HCT116 (cell line): Measurements from ENCODE around the gene MAP7D1. TPM values are rescaled to one million over a fixed set of nuclear protein-coding genes. Genes with fewer than 3 reads are reported as not detected.

Experiments used
- ATAC-seq: fragments of 200-7000 bp; cut with Tn5 transposase; 2 replicates; pipeline ENCODE4 v1.9.1; 2020; ENCODE audit warnings: mild to moderate bottlenecking, moderate library complexity
- BruUV-seq: library from RNA; stranded (reverse); fragments of 400-500 nt; replicated peaks from 2 replicates; lab custom pipeline; 2021; lab: Mats Ljungman, UMichigan
- CTCF ChIA-PET: fragments of 300-600 bp; sonication (Branson Sonifier 250); formaldehyde crosslinking; loops from one replicate; lab custom pipeline; 2021; ENCODE audit warnings: antibody characterized with exemption; lab: Charles Lee
- POLR2A ChIA-PET: fragments of 300-600, 350-600 bp; sonication (Branson Sonifier 250); formaldehyde crosslinking; loops from one replicate; lab custom pipeline; 2021; ENCODE audit warnings: antibody characterized with exemption; lab: Charles Lee
- RAD21 ChIA-PET, 2 experiments: fragments of 300-600 bp; sonication (Branson Sonifier 250); formaldehyde crosslinking; loops; one replicate each; lab custom pipeline; 2023; ENCODE audit warnings: low total read pairs in 2 of 2; ENCODE audit not compliant: uncharacterized antibody in 2 of 2, unreplicated experiment in 2 of 2, low non-redundant PET in 1 of 2; lab: Charles Lee
- DNase-seq: peaks from one replicate; pipeline ENCODE4 v3.0.0-alpha.2; 2010; ENCODE audit warnings: low read depth, low spot score
- H2AFZ ChIP-seq: fragments of 200-600 bp; shearing (Covaris generic), sonication (generic); 2 replicates; pipeline ENCODE4 v1.6.1; 2017; ENCODE audit warnings: low read depth, mixed run types, mixed read lengths, antibody characterized with exemption, low read length; ENCODE audit not compliant: poor library complexity, severe bottlenecking
- H3K27ac ChIP-seq: 2 replicates; pipeline ENCODE4 v1.5.1; 2012; ENCODE audit warnings: low read depth, low read length
- H3K27me3 ChIP-seq: fragments of 200-600 bp; sonication (generic); 2 replicates; pipeline ENCODE4 v1.6.1; 2016; ENCODE audit warnings: mixed run types, low read length, mixed read lengths; ENCODE audit not compliant: insufficient read depth
- H3K36me3 ChIP-seq, 2 experiments: fragments of 200-500 bp in 1 of 2; fragments of 200-600 bp in 1 of 2; sonication (Bioruptor generic) in 1 of 2; sonication (generic) in 1 of 2; 2 replicates each; pipeline versions ENCODE4 v1.5.1 to v1.6.1; 2014 to 2016; ENCODE audit warnings: low read length in 2 of 2, inconsistent platforms in 1 of 2, mixed read lengths in 1 of 2, mixed run types in 1 of 2; ENCODE audit not compliant: insufficient read depth in 2 of 2, control insufficient read depth in 1 of 2
- H3K4me1 ChIP-seq, 2 experiments: fragments of 200-600 bp in 1 of 2; sonication (generic) in 1 of 2; 2 replicates each; pipeline versions ENCODE4 v1.5.1 to v1.6.1; 2012 to 2017; ENCODE audit warnings: low read length in 2 of 2, inconsistent platforms in 1 of 2, mild to moderate bottlenecking in 1 of 2, mixed read lengths in 1 of 2, mixed run types in 1 of 2, moderate library complexity in 1 of 2; ENCODE audit not compliant: insufficient read depth in 2 of 2, control insufficient read depth in 1 of 2
- H3K4me2 ChIP-seq: fragments of 200-600 bp; sonication (generic); 2 replicates; pipeline ENCODE4 v1.6.1; 2017; ENCODE audit warnings: mixed run types, low read length, mixed read lengths
- H3K4me3 ChIP-seq, 2 experiments: fragments of 200-600 bp in 1 of 2; sonication (generic) in 1 of 2; replicated peaks in 1 of 2; 2 replicates each; pipeline ENCODE4 v1.5.1; 2011 to 2016; ENCODE audit warnings: low read length in 2 of 2, control low read depth in 1 of 2, low read depth in 1 of 2, mild to moderate bottlenecking in 1 of 2, mixed read lengths in 1 of 2, mixed run types in 1 of 2
- H3K79me2 ChIP-seq: fragments of 200-600 bp; sonication (generic); 2 replicates; pipeline ENCODE4 v1.6.1; 2017; ENCODE audit warnings: mild to moderate bottlenecking, mixed run types, low read length, moderate library complexity, mixed read lengths; ENCODE audit not compliant: insufficient read depth
- H3K9ac ChIP-seq: fragments of 200-600 bp; sonication (generic); 2 replicates; pipeline ENCODE4 v1.6.1; 2016; ENCODE audit warnings: low read length, mixed read lengths
- H3K9me2 ChIP-seq: fragments of 200-600 bp; sonication (generic), shearing (Covaris generic); 2 replicates; pipeline ENCODE4 v1.6.1; 2017; ENCODE audit warnings: mixed run types, mild to moderate bottlenecking, moderate library complexity; ENCODE audit not compliant: insufficient read depth
- H3K9me3 ChIP-seq, 2 experiments: fragments of 200-500 bp in 1 of 2; fragments of 200-600 bp in 1 of 2; sonication (Bioruptor generic) in 1 of 2; sonication (generic) in 1 of 2; 2 replicates each; pipeline ENCODE4 v1.6.1; 2014 to 2017; ENCODE audit warnings: low read length in 2 of 2, mixed read lengths in 2 of 2, inconsistent platforms in 1 of 2, low read depth in 1 of 2, mild to moderate bottlenecking in 1 of 2, mixed run types in 1 of 2, moderate library complexity in 1 of 2; ENCODE audit not compliant: control insufficient read depth in 1 of 2, insufficient read depth in 1 of 2
- H4K20me1 ChIP-seq: fragments of 200-600 bp; sonication (generic), shearing (Covaris generic); 2 replicates; pipeline ENCODE4 v1.6.1; 2017; ENCODE audit warnings: mixed run types, mild to moderate bottlenecking, moderate library complexity; ENCODE audit not compliant: insufficient read depth
- CEBPB ChIP-seq: IDR thresholded peaks from 2 replicates; pipeline ENCODE4 v1.6.1; 2012; ENCODE audit warnings: low read depth
- EGR1 ChIP-seq: IDR thresholded peaks from 2 replicates; pipeline ENCODE4 v1.6.1; 2012; ENCODE audit warnings: low read depth
- EZH2phosphoT487 ChIP-seq: fragments of 200-600 bp; IDR thresholded peaks from 2 replicates; pipeline ENCODE4 v1.6.1; 2018; ENCODE audit warnings: antibody characterized with exemption, borderline replicate concordance
- POLR2AphosphoS5 ChIP-seq: IDR thresholded peaks from 2 replicates; pipeline ENCODE4 v1.6.1; 2011; ENCODE audit warnings: mild to moderate bottlenecking, low read depth, low read length, moderate library complexity
- RAD21 ChIP-seq: IDR thresholded peaks from 2 replicates; pipeline ENCODE4 v1.6.1; 2012; ENCODE audit warnings: low read depth, mild to moderate bottlenecking
- SIN3A ChIP-seq: IDR thresholded peaks from 2 replicates; pipeline ENCODE4 v1.6.1; 2012; ENCODE audit warnings: low read depth
- SP1 ChIP-seq: IDR thresholded peaks from 2 replicates; pipeline ENCODE4 v1.6.1; 2012; ENCODE audit warnings: low read depth
- SRF ChIP-seq: IDR thresholded peaks from 2 replicates; pipeline ENCODE4 v1.6.1; 2012; ENCODE audit warnings: low read depth
- TCF7L2 ChIP-seq: IDR thresholded peaks from 2 replicates; pipeline ENCODE4 v1.7.0; 2011; ENCODE audit warnings: borderline replicate concordance, inconsistent platforms; ENCODE audit not compliant: insufficient read depth, insufficient read length; ENCODE audit errors: extremely low read depth
- YY1 ChIP-seq: IDR thresholded peaks from 2 replicates; pipeline ENCODE4 v1.6.1; 2011; ENCODE audit warnings: low read length, low read depth, moderate library complexity, mild to moderate bottlenecking; ENCODE audit not compliant: insufficient replicate concordance; ENCODE audit errors: extremely low read depth
- ZNF274 ChIP-seq: fragments of 200-500 bp; sonication (Bioruptor generic); IDR thresholded peaks from 2 replicates; pipeline ENCODE4 v1.6.1; 2014; ENCODE audit warnings: mild to moderate bottlenecking, low read depth, low read length, inconsistent platforms
- intact Hi-C: fragments of 100-400 bp; cut with micrococcal nuclease; formaldehyde crosslinking; loops from 2 replicates; pipeline ENCODE4 v1.10.0; 2022
- total RNA-seq: library from RNA; stranded (reverse); gene quantifications from one replicate; pipeline ENCODE4 v1.2.1, GENCODE V29; 2021; ENCODE audit not compliant: unreplicated experiment
- TF ChIP-seq, protein P1 (sequence below): IDR thresholded peaks from 2 replicates; pipeline ENCODE4 v1.6.1; 2011; ENCODE audit warnings: mild to moderate bottlenecking, low read length, moderate library complexity; ENCODE audit not compliant: insufficient replicate concordance; ENCODE audit errors: extremely low read depth
- TF ChIP-seq, protein P2 (sequence below): IDR thresholded peaks from 2 replicates; pipeline ENCODE4 v1.6.1; 2012
- TF ChIP-seq, protein P3 (sequence below): IDR thresholded peaks from 2 replicates; pipeline ENCODE4 v1.6.1; 2012

Gene MAP7D1
- total RNA-seq, 1 experiment from 2014 or later, result 71.8 TPM

GRCh38 chr1:36137226-36137625 lies 18.7 kb upstream of the MAP7D1 start:
- ChIA-PET POLR2A (no interaction called here), RAD21 (no interaction called here), CTCF (no interaction called here)
- TF ChIP-seq ZNF274, result no peak
- TF ChIP-seq, protein P1, sequence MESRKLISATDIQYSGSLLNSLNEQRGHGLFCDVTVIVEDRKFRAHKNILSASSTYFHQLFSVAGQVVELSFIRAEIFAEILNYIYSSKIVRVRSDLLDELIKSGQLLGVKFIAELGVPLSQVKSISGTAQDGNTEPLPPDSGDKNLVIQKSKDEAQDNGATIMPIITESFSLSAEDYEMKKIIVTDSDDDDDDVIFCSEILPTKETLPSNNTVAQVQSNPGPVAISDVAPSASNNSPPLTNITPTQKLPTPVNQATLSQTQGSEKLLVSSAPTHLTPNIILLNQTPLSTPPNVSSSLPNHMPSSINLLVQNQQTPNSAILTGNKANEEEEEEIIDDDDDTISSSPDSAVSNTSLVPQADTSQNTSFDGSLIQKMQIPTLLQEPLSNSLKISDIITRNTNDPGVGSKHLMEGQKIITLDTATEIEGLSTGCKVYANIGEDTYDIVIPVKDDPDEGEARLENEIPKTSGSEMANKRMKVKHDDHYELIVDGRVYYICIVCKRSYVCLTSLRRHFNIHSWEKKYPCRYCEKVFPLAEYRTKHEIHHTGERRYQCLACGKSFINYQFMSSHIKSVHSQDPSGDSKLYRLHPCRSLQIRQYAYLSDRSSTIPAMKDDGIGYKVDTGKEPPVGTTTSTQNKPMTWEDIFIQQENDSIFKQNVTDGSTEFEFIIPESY, result no peak
- no peak for TF ChIP-seq EGR1
- no peak for TF ChIP-seq EZH2phosphoT487
- TF ChIP-seq POLR2AphosphoS5, result no peak
- TF ChIP-seq, protein P2, sequence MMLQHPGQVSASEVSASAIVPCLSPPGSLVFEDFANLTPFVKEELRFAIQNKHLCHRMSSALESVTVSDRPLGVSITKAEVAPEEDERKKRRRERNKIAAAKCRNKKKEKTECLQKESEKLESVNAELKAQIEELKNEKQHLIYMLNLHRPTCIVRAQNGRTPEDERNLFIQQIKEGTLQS, result no peak
- TF ChIP-seq TCF7L2, result no peak
- TF ChIP-seq SRF, result no peak
- TF ChIP-seq RAD21, result no peak
- no peak for TF ChIP-seq CEBPB
- TF ChIP-seq SIN3A, result no peak
- no peak for TF ChIP-seq SP1
- TF ChIP-seq YY1, result no peak
- TF ChIP-seq, protein P3, sequence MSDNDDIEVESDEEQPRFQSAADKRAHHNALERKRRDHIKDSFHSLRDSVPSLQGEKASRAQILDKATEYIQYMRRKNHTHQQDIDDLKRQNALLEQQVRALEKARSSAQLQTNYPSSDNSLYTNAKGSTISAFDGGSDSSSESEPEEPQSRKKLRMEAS, result no peak
- no peak overlapping the region for H3K4me2 ChIP-seq
- peaks cover 0 to 31% of the 10 kb centered on the region in 2 experiments; a peak in 3 of 4 replicates for H3K4me1 ChIP-seq
- no peak for ATAC-seq
- no peaks in the 10 kb centered on the region for H3K27me3 ChIP-seq
- DNase-seq, result no peak
- no peak overlapping the region for H2AFZ ChIP-seq
- no peak overlapping the region for H3K4me3 ChIP-seq
- no peak overlapping the region for H3K9ac ChIP-seq
- peaks cover 2 to 22% of the 10 kb centered on the region in 2 experiments; a peak in 1 of 4 replicates for H3K36me3 ChIP-seq
- BruUV-seq, result no TSS peak
- intact Hi-C loops, result no loop called here
- H3K9me2 ChIP-seq, result no peaks in the 10 kb centered on the region
- no peaks in the 10 kb centered on the region for H4K20me1 ChIP-seq
- H3K79me2 ChIP-seq, result peaks cover 27% of the 10 kb centered on the region
- no peak overlapping the region for H3K27ac ChIP-seq
- no peaks in the 10 kb centered on the region for H3K9me3 ChIP-seq
